ENCODE results near the gene CUEDC1. TPM values are rescaled to one million over a fixed set of nuclear protein-coding genes. Genes with fewer than 3 reads are reported as not detected.

The CUEDC1 gene
- total and polyA plus RNA-seq, 2 of the 13 experiments (the other 11 are each of a cell fraction or from before 2014, with no cell fraction given), result 7.4 to 12.9 TPM

- no peak for TF ChIP-seq ZNF512B (CRISPR knock-in tag; IDR thresholded peaks at IDR 0.05; ENCODE audit: borderline replicate concordance)
- TF ChIP-seq ZNF570 (CRISPR knock-in tag; IDR thresholded peaks at IDR 0.05; ENCODE audit: borderline replicate concordance), result no peak
- TF ChIP-seq MIER2 (CRISPR knock-in tag; IDR thresholded peaks at IDR 0.05), result no peak
- TF ChIP-seq ZBTB3 (CRISPR knock-in tag; IDR thresholded peaks at IDR 0.05; ENCODE audit: borderline replicate concordance, low read depth), result no peak; the same call in 1 of the 2 replicates
- TF ChIP-seq USF2 (IDR thresholded peaks at IDR 0.05; ENCODE audit: low read depth, low read length), result 0 out of 2 replicates have a peak, but pooled peaks have one; percentile 2
- no peak for TF ChIP-seq USF2 (CRISPR knock-in tag; IDR thresholded peaks at IDR 0.05; ENCODE audit: borderline replicate concordance)
- peak; percentile 36; the same call in 1 of the 2 replicates for TF ChIP-seq ZNF557 (CRISPR knock-in tag; IDR thresholded peaks at IDR 0.05)
- peak; percentile 33; the same call in 1 of the 2 replicates for TF ChIP-seq ZBTB14 (CRISPR knock-in tag; IDR thresholded peaks at IDR 0.05)
- no peak for TF ChIP-seq ZNF282 (IDR thresholded peaks at IDR 0.05; ENCODE audit: partially characterized antibody)
- no peak for TF ChIP-seq TBX2 (CRISPR knock-in tag; IDR thresholded peaks at IDR 0.05; ENCODE audit: borderline replicate concordance)
- TF ChIP-seq ZNF280D (CRISPR knock-in tag; IDR thresholded peaks at IDR 0.05), result no peak
These were observed 33.4 kb upstream of the CUEDC1 start (continued) for GRCh38 chr17:57988301-57989250.

Measured in HepG2 (cell line).